Spleen (tissue), 11 donors: ENCODE measurements around the gene SPATA31C2. TPM values are rescaled to one million over a fixed set of nuclear protein-coding genes. Genes with fewer than 3 reads are reported as not detected.

ENCODE experiments used
- DNase-seq: peaks from one replicate; pipeline ENCODE4 v3.0.0-alpha.2; 2020
- H3K27ac ChIP-seq, 8 donors: fragments of 200-600 bp; sonication (generic) in 7 of 8; 1 replicate in 4 of 8; 2 replicates in 4 of 8; pipeline versions ENCODE4 v1.5.0 to v1.8.0; 2016 to 2021; ENCODE audit warnings: inconsistent platforms in 4 of 8, mild to moderate bottlenecking in 4 of 8, moderate library complexity in 1 of 8
- H3K27me3 ChIP-seq, 7 donors: fragments of 200-600 bp; sonication (generic) in 6 of 7; replicated peaks in 1 of 7; 1 replicate in 4 of 7; 2 replicates in 3 of 7; pipeline versions ENCODE4 v1.5.0 to v1.8.0; 2016 to 2021; ENCODE audit warnings: inconsistent platforms in 3 of 7, mild to moderate bottlenecking in 1 of 7
- H3K36me3 ChIP-seq, 6 donors: fragments of 200-600 bp; sonication (generic) in 5 of 6; 1 replicate in 4 of 6; 2 replicates in 2 of 6; pipeline versions ENCODE4 v1.5.0 to v1.8.0; 2016 to 2021; ENCODE audit warnings: inconsistent platforms in 2 of 6
- H3K4me1 ChIP-seq, 6 donors: fragments of 200-600 bp; sonication (generic) in 5 of 6; 1 replicate in 3 of 6; 2 replicates in 3 of 6; pipeline versions ENCODE4 v1.5.0 to v1.8.0; 2016 to 2021; ENCODE audit warnings: inconsistent platforms in 3 of 6
- H3K4me3 ChIP-seq, 8 donors: fragments of 200-600 bp; sonication (generic) in 7 of 8; 1 replicate in 4 of 8; 2 replicates in 4 of 8; pipeline versions ENCODE4 v1.5.0 to v1.8.0; 2016 to 2021; ENCODE audit warnings: inconsistent platforms in 4 of 8, mild to moderate bottlenecking in 4 of 8, moderate library complexity in 2 of 8
- H3K9me3 ChIP-seq, 8 donors: fragments of 200-600 bp; sonication (generic) in 7 of 8; 1 replicate in 4 of 8; 2 replicates in 4 of 8; pipeline versions ENCODE4 v1.5.0 to v1.8.0; 2016 to 2021; ENCODE audit warnings: inconsistent platforms in 4 of 8
- CTCF ChIP-seq, 11 experiments: fragments of 200-600 bp in 7 of 11; fragments of 450-650 bp in 4 of 11; sonication (generic) in 4 of 11; IDR thresholded peaks in 8 of 11; conservative IDR thresholded peaks in 3 of 11; 1 replicate in 7 of 11; 2 replicates in 4 of 11; pipeline versions ENCODE4 v1.4.0 to v1.8.0; 2016 to 2021; ENCODE audit warnings: antibody characterized with exemption in 11 of 11, inconsistent platforms in 4 of 11, mild to moderate bottlenecking in 1 of 11
- POLR2A ChIP-seq, 3 donors: fragments of 450-650 bp; IDR thresholded peaks; one replicate each; pipeline ENCODE4 v1.5.1; 2017; ENCODE audit warnings: antibody characterized with exemption in 3 of 3, mild to moderate bottlenecking in 1 of 3
- POLR2AphosphoS5 ChIP-seq, 3 donors: sonication (generic); formaldehyde crosslinking; IDR thresholded peaks; one replicate each; pipeline ENCODE4 v1.5.1; 2017; ENCODE audit warnings: antibody characterized with exemption in 3 of 3
- WGBS, 5 donors: extraction: QIAGEN DNeasy Blood & Tissue Kit in 3 of 5; methylation state at CpG; one replicate each; pipeline versions ENCODE4 v1.1.5 to v1.1.7; 2013 to 2018; 5-methylcytosine and 5-hydroxymethylcytosine counted together
- intact Hi-C: fragments of 100-400 bp; cut with DNase I; formaldehyde crosslinking; loops from one replicate; pipeline ENCODE4 v1.15.0; 2023; ENCODE audit warnings: low total_unique reads
- polyA plus RNA-seq, 3 donors: library from polyadenylated mRNA; stranded (reverse); fragments of 200-250 nt; gene quantifications; one replicate each; pipeline ENCODE4 v1.2.1, GENCODE V29; 2013
- total RNA-seq, 7 donors: library from RNA; depleted of rRNA in 3 of 7; stranded (reverse); fragments of >200 nt in 3 of 7; fragmentation: NEBNext Ultra II Directional in 4 of 7; extraction: Animal tissue kit (Norgen Biotek cat#: 25700) in 4 of 7; gene quantifications; one replicate each; pipeline versions ENCODE4 v1.1.0 to v1.2.1, GENCODE V29; 2016 to 2021
- donor health status: healthy with polysubstance abuse.
- donor health status: DM: no; HTN: no; CAD: no; lungs with moderate emphysema.
- donor health status: DM: no; HTN: no; CAD: no.
- donor health status: Bipolar disorder and iron deficiency.
- donor health status: healthy.
- donor health status: DM: no; HTN: no; CAD: no.
- donor health status: DM: yes; HTN: yes; CAD: no.

The SPATA31C2 gene
- total and polyA plus RNA-seq, 10 donors = not detected

DNA sequence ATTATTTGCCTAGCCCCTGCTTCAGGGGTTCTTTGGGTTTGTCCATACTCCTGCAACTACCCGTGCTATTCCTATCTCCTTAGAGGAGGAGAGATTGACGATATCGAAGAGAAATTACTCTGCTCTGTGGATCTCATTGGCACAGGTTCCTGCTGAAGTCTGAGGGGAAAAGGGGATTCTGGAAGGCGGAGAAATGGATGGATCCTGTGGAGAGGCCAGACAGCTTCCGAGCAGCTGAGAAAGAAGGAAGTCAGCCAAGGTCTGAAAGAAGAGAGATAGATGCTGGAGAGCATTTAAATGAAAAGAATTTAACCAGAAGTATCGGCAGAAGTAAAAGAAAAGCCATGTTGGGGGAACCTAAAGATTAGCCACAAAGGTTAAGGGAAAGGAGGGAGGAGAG lies 40.4 kb upstream of the SPATA31C2 start:
- Histone ChIP-seq H3K36me3 (no peaks in the 10 kb centered on the region), H3K9me3 (no peaks in the 10 kb centered on the region), H3K4me3 (peak overlapping the region in 1 of 8 donors; percentile 9), H3K27ac (peak overlapping the region in 6 of 8 donors; percentile 3 to 69 (median 60)), H3K27me3 (no peaks in the 10 kb centered on the region), H3K4me1 (peaks cover 0 to 7% (median 0%) of the 10 kb centered on the region in 6 donors)
- TF ChIP-seq CTCF (IDR thresholded peaks at IDR 0.05 in 8 of 11, conservative IDR thresholded peaks at IDR 0.05 in 3 of 11) = no peak
- no peak for TF ChIP-seq POLR2AphosphoS5 (IDR thresholded peaks at IDR 0.05)
- no peak for TF ChIP-seq POLR2A (IDR thresholded peaks at IDR 0.05)
- 45 to 69% (median 63%) methylated on average over 6 of the region's 6 CpGs for WGBS, 5 donors
- no peak for DNase-seq
- intact Hi-C loops = loop anchor here (5.0 to 10.0 kb wide), 2 partner anchors 209 to 396 kb away; partner anchors contain the start of gene SPIN1

- WGBS, 5 donors = 46 to 72% (median 57%) methylated on average over 3 of the region's 3 CpGs
Measured at GRCh38 chr9:88177371-88177770, 39.1 kb upstream of the SPATA31C2 start.

GRCh38 chr9:88174324-88174723 lies 36.0 kb upstream of the SPATA31C2 start:
- Histone ChIP-seq H3K4me3 (no peak overlapping the region), H3K27ac (no peak overlapping the region), H3K9me3 (no peaks in the 10 kb centered on the region), H3K4me1 (peaks cover 0 to 7% (median 0%) of the 10 kb centered on the region in 6 donors), H3K27me3 (no peaks in the 10 kb centered on the region), H3K36me3 (no peaks in the 10 kb centered on the region)
- WGBS, 5 donors = 70 to 86% (median 76%) methylated on average over 4 of the region's 4 CpGs
- intact Hi-C loops = loop anchor here (10.0 kb wide), 1 partner anchor 400 kb away; no protein-coding TSS in a partner anchor
- TF ChIP-seq POLR2AphosphoS5 (IDR thresholded peaks at IDR 0.05) (no peak), POLR2A (IDR thresholded peaks at IDR 0.05) (no peak)
- DNase-seq = no peak

More at GRCh38 chr9:88177371-88177770, 39.1 kb upstream of the SPATA31C2 start:
- Histone ChIP-seq H3K27ac (no peak overlapping the region), H3K4me1 (peaks cover 0 to 7% (median 0%) of the 10 kb centered on the region in 6 donors), H3K36me3 (no peaks in the 10 kb centered on the region), H3K4me3 (no peak overlapping the region), H3K27me3 (no peaks in the 10 kb centered on the region), H3K9me3 (no peaks in the 10 kb centered on the region)
- intact Hi-C loops = loop anchor here (5.0 to 10.0 kb wide), 2 partner anchors 210 to 397 kb away; partner anchors contain the start of gene SPIN1
- TF ChIP-seq CTCF (IDR thresholded peaks at IDR 0.05 in 8 of 11, conservative IDR thresholded peaks at IDR 0.05 in 3 of 11) (no peak), POLR2A (IDR thresholded peaks at IDR 0.05) (no peak), POLR2AphosphoS5 (IDR thresholded peaks at IDR 0.05) (no peak)
- no peak for DNase-seq

DNA sequence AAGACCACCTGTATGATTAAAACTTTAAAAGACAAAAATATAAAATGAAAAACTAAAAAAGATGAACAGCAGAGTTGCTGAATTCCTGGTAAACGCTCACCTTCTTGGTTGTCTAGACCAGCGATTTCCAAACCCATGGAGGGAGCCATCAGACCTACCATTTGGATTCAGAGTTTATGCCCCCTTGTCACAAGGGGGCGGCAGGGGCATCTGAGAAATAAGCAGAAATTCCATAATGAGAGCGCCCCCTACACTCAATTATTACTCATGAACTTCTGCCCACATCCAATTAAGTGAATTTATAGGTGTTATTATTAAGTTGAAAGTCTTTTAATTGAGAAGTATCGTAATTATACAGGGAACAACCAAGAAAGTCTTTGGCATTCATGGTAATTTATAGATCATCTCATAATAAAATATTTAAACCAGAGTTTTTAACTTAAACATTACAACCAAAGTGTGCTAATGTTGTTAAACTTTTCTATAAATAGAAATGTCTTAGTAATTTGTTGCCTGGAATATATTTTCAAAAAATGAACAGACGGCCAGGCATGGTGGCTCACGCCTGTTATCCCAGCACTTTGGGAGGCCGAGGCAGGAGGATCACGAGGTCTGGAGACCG lies 35.2 kb upstream of the SPATA31C2 start:
- Histone ChIP-seq H3K4me1 (no peaks in the 10 kb centered on the region), H3K9me3 (peaks cover 0 to 7% (median 6%) of the 10 kb centered on the region in 8 donors), H3K27ac (no peak overlapping the region), H3K4me3 (no peak overlapping the region), H3K36me3 (no peaks in the 10 kb centered on the region), H3K27me3 (no peaks in the 10 kb centered on the region)
- TF ChIP-seq POLR2AphosphoS5 (IDR thresholded peaks at IDR 0.05) (no peak), CTCF (IDR thresholded peaks at IDR 0.05 in 8 of 11, conservative IDR thresholded peaks at IDR 0.05 in 3 of 11) (peak; percentile 28 to 70 (median 58))
- intact Hi-C loops = loop anchor here (10.0 kb wide), 1 partner anchor 401 kb away; no protein-coding TSS in a partner anchor
- no peak for DNase-seq
- 56 to 61% (median 57%) methylated on average over 10 of the region's 10 CpGs for WGBS, 5 donors
